Testis (tissue), 3 donors: ENCODE data around the gene BLM. TPM values are rescaled to one million over a fixed set of nuclear protein-coding genes. Genes with fewer than 3 reads are reported as not detected.

Experiments
- DNase-seq: peaks from one replicate; pipeline ENCODE4 v3.0.0-alpha.2; 2019
- H3K27ac ChIP-seq, 2 donors: fragments of 200-600 bp; sonication (generic); one replicate each; pipeline ENCODE4 v1.5.1; 2019
- H3K27me3 ChIP-seq: fragments of 200-600 bp; sonication (generic); one replicate; pipeline ENCODE4 v1.5.1; 2019
- H3K36me3 ChIP-seq: fragments of 200-600 bp; sonication (generic); one replicate; pipeline ENCODE4 v1.5.1; 2017; ENCODE audit warnings: low read depth; ENCODE audit errors: missing control alignments
- H3K4me1 ChIP-seq: fragments of 200-600 bp; sonication (generic); one replicate; pipeline ENCODE4 v1.5.1; 2019
- H3K4me3 ChIP-seq, 2 donors: fragments of 200-600 bp; sonication (generic); one replicate each; pipeline ENCODE4 v1.5.1; 2017 to 2019
- H3K9me3 ChIP-seq: fragments of 200-600 bp; sonication (generic); one replicate; pipeline ENCODE4 v1.5.1; 2017
- CTCF ChIP-seq, 3 experiments: fragments of 450-650 bp in 2 of 3; fragments of 200-600 bp in 1 of 3; sonication (generic) in 1 of 3; IDR thresholded peaks; one replicate each; pipeline ENCODE4 v1.5.1; 2016 to 2019; ENCODE audit warnings: antibody characterized with exemption in 3 of 3, mild to moderate bottlenecking in 2 of 3, moderate library complexity in 1 of 3
- POLR2A ChIP-seq: fragments of 450-650 bp; IDR thresholded peaks from one replicate; pipeline ENCODE4 v1.6.1; 2017; ENCODE audit warnings: antibody characterized with exemption, mild to moderate bottlenecking, moderate library complexity
- WGBS, 2 donors: methylation state at CpG; one replicate each; pipeline ENCODE4 v1.1.5; 2018; 5-methylcytosine and 5-hydroxymethylcytosine counted together
- intact Hi-C: fragments of 100-400 bp; cut with DNase I; formaldehyde crosslinking; loops from one replicate; pipeline ENCODE4 v1.15.1; 2023; ENCODE audit warnings: low total_unique reads
- polyA plus RNA-seq: library from polyadenylated mRNA; stranded (reverse); fragments of 350-450 nt; fragmentation: Illumina TruSeq; extraction: RNeasy Lipid Tissue Mini Kit (QIAGEN cat#74804); gene quantifications from one replicate; pipeline ENCODE4 v1.2.3, GENCODE V29; 2014; ENCODE audit warnings: low read depth, low replicate concordance; ENCODE audit not compliant: insufficient read depth
- small RNA-seq, 2 donors: library from RNA; depleted of rRNA; stranded (forward); fragments of <200 nt; gene quantifications; one replicate each; pipeline ENCODE3, GENCODE V24; 2016
- total RNA-seq, 2 donors: library from RNA; depleted of rRNA; stranded (reverse); fragments of >200 nt; gene quantifications; one replicate each; pipeline ENCODE4 v1.2.3, GENCODE V29; 2016

Gene BLM
- total and polyA plus RNA-seq, 3 donors from 2014 or later, result 5.8 to 6.7 (median 5.9) TPM

GRCh38 chr15:90864507-90864906 is 147.4 kb downstream of the BLM start:
- no peaks in the 10 kb centered on the region for H3K9me3 ChIP-seq
- no peak for DNase-seq
- no peak overlapping the region for H3K4me3 ChIP-seq
- no peak overlapping the region for H3K27ac ChIP-seq
- 80 to 96% methylated on average over 5 to 10 of the region's 10 CpGs for WGBS, 2 donors
- TF ChIP-seq POLR2A (no peak), CTCF (IDR thresholded peaks at IDR 0.05) (no peak)
- H3K36me3 ChIP-seq, result no peaks in the 10 kb centered on the region
- H3K27me3 ChIP-seq, result no peaks in the 10 kb centered on the region
- peaks cover 5% of the 10 kb centered on the region for H3K4me1 ChIP-seq
- intact Hi-C loops, result no loop called here

GRCh38 chr15:90865702-90866101 is 148.6 kb downstream of the BLM start:
- Histone ChIP-seq H3K4me1 (peaks cover 15% of the 10 kb centered on the region), H3K27me3 (no peaks in the 10 kb centered on the region), H3K9me3 (no peaks in the 10 kb centered on the region), H3K36me3 (no peaks in the 10 kb centered on the region), H3K27ac (no peak overlapping the region), H3K4me3 (no peak overlapping the region)
- intact Hi-C loops, result no loop called here
- no peak for DNase-seq
- TF ChIP-seq CTCF (IDR thresholded peaks at IDR 0.05), result no peak
- TF ChIP-seq POLR2A, result no peak
- WGBS, 2 donors, result 86 to 91% methylated on average over 4 of the region's 4 CpGs

Small RNAs within 50 kb of the gene (small RNA-seq; reads per million reads assigned to genes)
- gene RF00093, result 0 reads per million in 2 donors
- gene RN7SL363P, result 0 reads per million in 2 donors

Other genes with a start within 250 kb of the BLM start
- gene CRTC3, start 187.4 kb upstream of the BLM start, total RNA-seq, result 100 to 1,000 TPM; 105 to 125 TPM
- gene CRTC3, start 187.4 kb upstream of the BLM start, polyA plus RNA-seq, result 47.1 TPM
- 10 to 100 TPM; 23.1 to 32.1 TPM for gene FURIN, start 151.2 kb downstream of the BLM start, total RNA-seq
- 21.5 TPM for gene FURIN, start 151.2 kb downstream of the BLM start, polyA plus RNA-seq
- gene FES, start 167.2 kb downstream of the BLM start, total RNA-seq, result 10 to 100 TPM; 18.6 to 23.1 TPM
- gene FES, start 167.2 kb downstream of the BLM start, polyA plus RNA-seq, result 14.4 TPM
- 100 to 1,000 TPM; 128 to 151 TPM for gene MAN2A2, start 186.0 kb downstream of the BLM start, total RNA-seq
- 101 TPM for gene MAN2A2, start 186.0 kb downstream of the BLM start, polyA plus RNA-seq
- 10 to 100 TPM; 16.7 to 18.3 TPM for gene HDDC3, start 215.2 kb downstream of the BLM start, total RNA-seq
- gene HDDC3, start 215.2 kb downstream of the BLM start, polyA plus RNA-seq, result 12.1 TPM
- 10 to 100 TPM; 48.9 to 56.9 TPM for gene UNC45A, start 217.9 kb downstream of the BLM start, total RNA-seq
- 59.6 TPM for gene UNC45A, start 217.9 kb downstream of the BLM start, polyA plus RNA-seq
- gene RCCD1, start 237.5 kb downstream of the BLM start, total RNA-seq, result 10 to 100 TPM; 17.5 TPM
- gene RCCD1, start 237.5 kb downstream of the BLM start, polyA plus RNA-seq, result 21.1 TPM